Thoracic aorta (tissue), 2 donors: ENCODE measurements around the gene BANP. TPM values are rescaled to one million over a fixed set of nuclear protein-coding genes. Genes with fewer than 3 reads are reported as not detected.

Source experiments
- ATAC-seq: fragments of 150-250 bp; one replicate; pipeline ENCODE4 v1.8.0; 2017; ENCODE audit warnings: low read depth; ENCODE audit not compliant: insufficient number of reproducible peaks, low FRiP score
- DNase-seq: peaks from one replicate; pipeline ENCODE4 v3.0.0-alpha.2; 2020; ENCODE audit warnings: low spot score
- H3K27ac ChIP-seq, 2 donors: fragments of 200-600 bp; sonication (generic); 1 replicate in 1 of 2; 2 replicates in 1 of 2; pipeline ENCODE4 v1.5.1; 2016; ENCODE audit warnings: mild to moderate bottlenecking in 2 of 2, moderate library complexity in 2 of 2
- H3K27me3 ChIP-seq: fragments of 200-600 bp; sonication (generic); replicated peaks from 2 replicates; pipeline ENCODE4 v1.6.0; 2016; ENCODE audit warnings: mild to moderate bottlenecking; ENCODE audit not compliant: insufficient read depth
- H3K36me3 ChIP-seq: fragments of 200-600 bp; sonication (generic); one replicate; pipeline ENCODE4 v1.5.1; 2016
- H3K4me1 ChIP-seq, 2 donors: fragments of 200-600 bp; sonication (generic); 1 replicate in 1 of 2; 2 replicates in 1 of 2; pipeline versions ENCODE4 v1.5.1 to v1.6.0; 2016; ENCODE audit warnings: low read depth in 2 of 2, mild to moderate bottlenecking in 1 of 2; ENCODE audit not compliant: control insufficient read depth in 1 of 2
- H3K4me3 ChIP-seq: fragments of 200-600 bp; sonication (generic); 2 replicates; pipeline ENCODE4 v1.5.1; 2016; ENCODE audit warnings: mild to moderate bottlenecking
- H3K9me3 ChIP-seq: fragments of 200-600 bp; sonication (generic); 2 replicates; pipeline ENCODE4 v1.5.1; 2016
- CTCF ChIP-seq: fragments of 200-600 bp; sonication (generic); IDR thresholded peaks from one replicate; pipeline ENCODE4 v1.5.1; 2019; ENCODE audit warnings: antibody characterized with exemption
- total RNA-seq, 2 donors: library from RNA; depleted of rRNA; stranded (reverse); fragments of >200 nt; gene quantifications; one replicate each; pipeline versions ENCODE4 v1.1.0 to v1.2.3, GENCODE V29; 2016

The BANP gene
- total RNA-seq, 2 donors from 2014 or later: 18.6 to 21.8 TPM

- H3K27ac ChIP-seq: no peak overlapping the region
- no peaks in the 10 kb centered on the region for H3K27me3 ChIP-seq
- no peak for ATAC-seq
- H3K4me1 ChIP-seq: peaks cover 5 to 14% of the 10 kb centered on the region in 2 donors
- no peak overlapping the region for H3K4me3 ChIP-seq
- TF ChIP-seq CTCF: no peak
- no peaks in the 10 kb centered on the region for H3K9me3 ChIP-seq
- no peak for DNase-seq
- no peaks in the 10 kb centered on the region for H3K36me3 ChIP-seq
Observed at GRCh38 chr16:88058136-88058535, 106.9 kb downstream of the BANP start.

- Histone ChIP-seq H3K4me3 (no peak overlapping the region), H3K36me3 (no peaks in the 10 kb centered on the region), H3K27ac (no peak overlapping the region), H3K9me3 (no peaks in the 10 kb centered on the region), H3K4me1 (peaks cover 9 to 21% of the 10 kb centered on the region in 2 donors), H3K27me3 (no peaks in the 10 kb centered on the region)
- ATAC-seq (no peak), DNase-seq (no peak)
- TF ChIP-seq CTCF: no peak
Observed at GRCh38 chr16:88058817-88059216, 107.6 kb downstream of the BANP start.

GRCh38 chr16:88059701-88060386 lies 108.6 kb downstream of the BANP start:
- DNase-seq (no peak), ATAC-seq (no peak)

GRCh38 chr16:88060524-88061219 lies 109.4 kb downstream of the BANP start:
- H3K9me3 ChIP-seq: no peaks in the 10 kb centered on the region
- DNase-seq (no peak), ATAC-seq (no peak)
- H3K36me3 ChIP-seq: no peaks in the 10 kb centered on the region
- no peak overlapping the region for H3K4me3 ChIP-seq
- H3K4me1 ChIP-seq: peaks cover 9 to 28% of the 10 kb centered on the region in 2 donors
- no peak for TF ChIP-seq CTCF
- no peak overlapping the region for H3K27ac ChIP-seq
- H3K27me3 ChIP-seq: no peaks in the 10 kb centered on the region

More at GRCh38 chr16:88059701-88060386, 108.6 kb downstream of the BANP start:
- Histone ChIP-seq H3K4me3 (no peak overlapping the region), H3K27ac (no peak overlapping the region), H3K36me3 (no peaks in the 10 kb centered on the region), H3K9me3 (no peaks in the 10 kb centered on the region), H3K27me3 (no peaks in the 10 kb centered on the region), H3K4me1 (peaks cover 9 to 23% of the 10 kb centered on the region in 2 donors)
- TF ChIP-seq CTCF: no peak

- DNase-seq (no peak), ATAC-seq (no peak)
- no peaks in the 10 kb centered on the region for H3K36me3 ChIP-seq
- no peak overlapping the region for H3K4me3 ChIP-seq
- H3K27ac ChIP-seq: no peak overlapping the region
- H3K27me3 ChIP-seq: no peaks in the 10 kb centered on the region
- peaks cover 9 to 28% of the 10 kb centered on the region in 2 donors for H3K4me1 ChIP-seq
- H3K9me3 ChIP-seq: no peaks in the 10 kb centered on the region
- no peak for TF ChIP-seq CTCF
Observed at GRCh38 chr16:88061346-88062110, 110.3 kb downstream of the BANP start.
